Thymus (tissue), 11 donors: Measurements from ENCODE around the gene NRIP3. TPM values are rescaled to one million over a fixed set of nuclear protein-coding genes. Genes with fewer than 3 reads are reported as not detected.

Experiments used
- DNase-seq, 9 donors: peaks; one replicate each; pipeline ENCODE4 v3.0.0-alpha.2; 2013; ENCODE audit warnings: low spot score in 9 of 9, low read depth in 6 of 9, missing footprints in 1 of 9
- H3K27ac ChIP-seq, 2 donors: one replicate each; pipeline ENCODE4 v1.5.1; 2013; ENCODE audit warnings: control low read depth in 1 of 2, low read depth in 1 of 2, low read length in 1 of 2, mild to moderate bottlenecking in 1 of 2, moderate library complexity in 1 of 2
- H3K27me3 ChIP-seq, 2 donors: one replicate each; pipeline ENCODE4 v1.5.1; 2013; ENCODE audit warnings: low read length in 1 of 2; ENCODE audit not compliant: control insufficient read depth in 2 of 2, insufficient read depth in 1 of 2
- H3K36me3 ChIP-seq, 2 donors: one replicate each; pipeline ENCODE4 v1.5.1; 2013; ENCODE audit warnings: low read length in 1 of 2, mild to moderate bottlenecking in 1 of 2, moderate library complexity in 1 of 2; ENCODE audit not compliant: control insufficient read depth in 2 of 2, insufficient read depth in 2 of 2
- H3K4me1 ChIP-seq, 2 donors: one replicate each; pipeline ENCODE4 v1.5.1; 2013; ENCODE audit warnings: low read length in 2 of 2; ENCODE audit not compliant: control insufficient read depth in 2 of 2, insufficient read depth in 2 of 2
- H3K4me3 ChIP-seq, 2 donors: one replicate each; pipeline ENCODE4 v1.5.1; 2013; ENCODE audit warnings: low read length in 2 of 2, control low read depth in 1 of 2, mild to moderate bottlenecking in 1 of 2
- H3K9me3 ChIP-seq, 2 donors: one replicate each; pipeline ENCODE4 v1.5.1; 2013; ENCODE audit warnings: low read length in 1 of 2, mild to moderate bottlenecking in 1 of 2; ENCODE audit not compliant: control insufficient read depth in 2 of 2, insufficient read depth in 1 of 2
- WGBS: extraction: QIAGEN DNeasy Blood & Tissue Kit; methylation state at CpG from one replicate; pipeline ENCODE4 v1.1.7; 2013; 5-methylcytosine and 5-hydroxymethylcytosine counted together
- polyA plus RNA-seq: library from polyadenylated mRNA; stranded (reverse); fragments of 200-250 nt; gene quantifications from one replicate; pipeline ENCODE4 v1.2.3, GENCODE V29; 2013
- total RNA-seq: library from RNA; stranded (reverse); fragments of 120-200 nt; gene quantifications from one replicate; pipeline ENCODE4 v1.2.4, GENCODE V29; 2013
- donor health status: healthy.

Gene NRIP3
- total and polyA plus RNA-seq, 2 donors: 0.80 to 1.2 TPM

GRCh38 chr11:8933931-8934330 is 69.9 kb downstream of the NRIP3 start:
- no peak for DNase-seq
- H3K27me3 ChIP-seq: no peaks in the 10 kb centered on the region
- H3K36me3 ChIP-seq: no peaks in the 10 kb centered on the region
- no peak overlapping the region for H3K4me3 ChIP-seq
- H3K27ac ChIP-seq: no peak overlapping the region
- H3K9me3 ChIP-seq: no peaks in the 10 kb centered on the region
- H3K4me1 ChIP-seq: peaks cover 0 to 6% of the 10 kb centered on the region in 2 donors
- WGBS: 96% methylated on average over 6 of the region's 6 CpGs

GRCh38 chr11:8932564-8933180 is 71.1 kb downstream of the NRIP3 start, which contains the start of gene C11orf16:
C11orf16 (minus strand) TSS chr11:8932947; CDS start chr11:8932308, 639 bp downstream.
- peaks cover 0 to 10% of the 10 kb centered on the region in 2 donors for H3K4me1 ChIP-seq
- no peaks in the 10 kb centered on the region for H3K9me3 ChIP-seq
- no peak for DNase-seq
- H3K36me3 ChIP-seq: no peaks in the 10 kb centered on the region
- no peaks in the 10 kb centered on the region for H3K27me3 ChIP-seq
- H3K4me3 ChIP-seq: no peak within 1 kb of the TSS
- peak within 1 kb of the TSS; percentile 58 to 68 for H3K27ac ChIP-seq
- WGBS: 93% methylated on average over 12 of the region's 12 CpGs

Other genes starting within 250 kb of the NRIP3 start
- gene AKIP1, start 92.8 kb downstream of the NRIP3 start, total RNA-seq: 16.2 TPM
- gene AKIP1, start 92.8 kb downstream of the NRIP3 start, polyA plus RNA-seq: 22.6 TPM
- gene C11orf16, start 71.1 kb downstream of the NRIP3 start, total RNA-seq: 2.9 TPM
- 3.8 TPM for gene C11orf16, start 71.1 kb downstream of the NRIP3 start, polyA plus RNA-seq
- not detected for gene ASCL3, start 61.0 kb downstream of the NRIP3 start, total RNA-seq
- 2.9 TPM for gene ASCL3, start 61.0 kb downstream of the NRIP3 start, polyA plus RNA-seq
- 29.7 TPM for gene TMEM9B, start 39.6 kb downstream of the NRIP3 start, total RNA-seq
- gene TMEM9B, start 39.6 kb downstream of the NRIP3 start, polyA plus RNA-seq: 57.5 TPM
- gene SCUBE2, start 87.6 kb upstream of the NRIP3 start, total RNA-seq: 2.1 TPM
- 2.5 TPM for gene SCUBE2, start 87.6 kb upstream of the NRIP3 start, polyA plus RNA-seq